K562 (cell line): ENCODE measurements around the gene BBX. TPM values are rescaled to one million over a fixed set of nuclear protein-coding genes. Genes with fewer than 3 reads are reported as not detected.

Experiments used
- ATAC-seq: fragments of 200-7000 bp; cut with Tn5 transposase; 3 replicates; pipeline ENCODE4 v1.9.1; 2020; ENCODE audit warnings: moderate library complexity
- BruUV-seq: library from RNA; stranded (reverse); fragments of 400-500 nt; replicated peaks from 2 replicates; lab custom pipeline; 2021; lab: Mats Ljungman, UMichigan
- CTCF ChIA-PET: fragments of 300-600 bp; formaldehyde crosslinking; extraction: SDS; loops from one replicate; lab custom pipeline; 2021; ENCODE audit warnings: low intra/inter-chr PET ratio; lab: Yijun Ruan, JAX
- POLR2A ChIA-PET: fragments of 300-600, 350-650 bp; sonication (Branson Sonifier 250); formaldehyde crosslinking; extraction: SDS; loops from one replicate; lab custom pipeline; 2021; ENCODE audit warnings: antibody characterized with exemption, inconsistent platforms; lab: Yijun Ruan, JAX
- DNase-seq, 4 experiments: peaks; one replicate each; pipeline versions ENCODE4 v3.0.0 to v3.0.0-alpha.2; 2011 to 2018; ENCODE audit warnings: low spot score in 3 of 4, mixed read lengths in 3 of 4; ENCODE audit errors: extremely low read depth in 1 of 4
- FAIRE-seq: peaks from 2 replicates; lab custom pipeline; 2011; peaks lifted over from hg19 to GRCh38; lab: Jason Lieb, UNC
- H2AFZ ChIP-seq: 2 replicates; pipeline ENCODE4 v1.6.0; 2011; ENCODE audit warnings: low read depth, low read length, control low read depth, inconsistent platforms
- H3K27ac ChIP-seq: fragments of 200-600 bp; 3 replicates; pipeline ENCODE4 v1.8.0; 2011; ENCODE audit warnings: low read depth, mild to moderate bottlenecking, control low read depth, inconsistent platforms, low read length, moderate library complexity, mixed read lengths; ENCODE audit errors: extremely low read depth
- H3K27me3 ChIP-seq, 2 experiments: fragments of 300-600 bp in 1 of 2; 2 replicates in 1 of 2; 3 replicates in 1 of 2; pipeline versions ENCODE4 v1.6.0 to v1.8.0; 2011; ENCODE audit warnings: inconsistent platforms in 2 of 2, low read length in 2 of 2, mild to moderate bottlenecking in 1 of 2, mixed read lengths in 1 of 2, moderate library complexity in 1 of 2; ENCODE audit not compliant: control insufficient read depth in 2 of 2, insufficient read depth in 2 of 2
- H3K36me3 ChIP-seq: fragments of 300-600 bp; 3 replicates; pipeline ENCODE4 v1.8.0; 2011; ENCODE audit warnings: mild to moderate bottlenecking, low read length, inconsistent platforms; ENCODE audit not compliant: control insufficient read depth, insufficient read depth
- H3K4me1 ChIP-seq, 2 experiments: fragments of 200-600 bp in 1 of 2; replicated peaks in 1 of 2; 2 replicates in 1 of 2; 3 replicates in 1 of 2; pipeline versions ENCODE4 v1.5.1 to v1.8.0; 2011; ENCODE audit warnings: inconsistent platforms in 2 of 2, low read length in 2 of 2, mild to moderate bottlenecking in 1 of 2, mixed read lengths in 1 of 2, moderate library complexity in 1 of 2; ENCODE audit not compliant: control insufficient read depth in 2 of 2, insufficient read depth in 2 of 2
- H3K4me2 ChIP-seq: 2 replicates; pipeline ENCODE4 v1.6.1; 2011; ENCODE audit warnings: low read length, control low read depth, inconsistent platforms, mixed read lengths; ENCODE audit not compliant: insufficient read depth
- H3K4me3 ChIP-seq: fragments of 200-600 bp; sonication (generic), shearing (Covaris generic); 2 replicates; pipeline ENCODE4 v1.5.1; 2016; ENCODE audit warnings: control low read depth, inconsistent platforms
- H3K79me2 ChIP-seq: fragments of 200-600 bp; 3 replicates; pipeline ENCODE4 v1.8.0; 2011; ENCODE audit warnings: low read length, inconsistent platforms; ENCODE audit not compliant: control insufficient read depth, insufficient read depth
- H3K9ac ChIP-seq, 2 experiments: 2 replicates each; pipeline versions ENCODE4 v1.6.0 to v1.6.1; 2011; ENCODE audit warnings: low read depth in 2 of 2, low read length in 2 of 2, control low read depth in 1 of 2, inconsistent platforms in 1 of 2, mild to moderate bottlenecking in 1 of 2, mixed read lengths in 1 of 2; ENCODE audit not compliant: insufficient read depth in 1 of 2
- H3K9me1 ChIP-seq: one replicate; pipeline ENCODE4 v1.6.0; 2011; ENCODE audit warnings: inconsistent platforms, mild to moderate bottlenecking, low read length, moderate library complexity; ENCODE audit not compliant: control insufficient read depth, insufficient read depth
- H3K9me3 ChIP-seq: replicated peaks from 2 replicates; pipeline ENCODE4 v1.5.1; 2011; ENCODE audit warnings: low read depth, low read length, inconsistent platforms; ENCODE audit not compliant: control insufficient read depth, insufficient read depth
- H4K20me1 ChIP-seq: replicated peaks from 2 replicates; pipeline ENCODE4 v1.6.1; 2011; ENCODE audit warnings: low read length, inconsistent platforms, mixed read lengths; ENCODE audit not compliant: control insufficient read depth, insufficient read depth
- E2F6 ChIP-seq, 2 experiments: IDR thresholded peaks; 2 replicates each; pipeline ENCODE4 v1.6.1; 2011; ENCODE audit warnings: borderline replicate concordance in 1 of 2, control low read depth in 1 of 2, low read depth in 1 of 2, low read length in 1 of 2, mild to moderate bottlenecking in 1 of 2, mixed read lengths in 1 of 2, moderate library complexity in 1 of 2; ENCODE audit not compliant: insufficient read depth in 1 of 2, insufficient read length in 1 of 2, poor library complexity in 1 of 2, severe bottlenecking in 1 of 2; ENCODE audit errors: extremely low read depth in 1 of 2
- ELK3 ChIP-seq: fragments of 450-650 bp; formaldehyde crosslinking; IDR thresholded peaks from 2 replicates; pipeline ENCODE4 v1.4.0; 2020; ENCODE audit warnings: mild to moderate bottlenecking
- ETS1 ChIP-seq: conservative IDR thresholded peaks from 2 replicates; pipeline ENCODE4 v1.6.1; 2011; ENCODE audit warnings: low read depth, mild to moderate bottlenecking, low read length; ENCODE audit not compliant: control insufficient read depth
- GTF2B ChIP-seq: IDR thresholded peaks from 2 replicates; pipeline ENCODE4 v1.6.1; 2011; ENCODE audit not compliant: insufficient read length; ENCODE audit errors: extremely low read depth
- NFATC3 ChIP-seq: fragments of 450-650 bp; IDR thresholded peaks from 2 replicates; pipeline ENCODE4 v1.6.1; 2017; ENCODE audit warnings: mild to moderate bottlenecking
- NR1H2 ChIP-seq: sonication (generic); formaldehyde crosslinking; IDR thresholded peaks from 2 replicates; pipeline ENCODE4 v1.4.0; 2020; ENCODE audit warnings: mild to moderate bottlenecking, missing genetic modification reagents
- NRF1 ChIP-seq, 2 experiments: fragments of 450-650 bp; IDR thresholded peaks in 1 of 2; conservative IDR thresholded peaks in 1 of 2; 2 replicates each; pipeline ENCODE4 v1.6.1; 2014; ENCODE audit warnings: mild to moderate bottlenecking in 2 of 2
- PHB2 ChIP-seq: fragments of 450-650 bp; IDR thresholded peaks from 2 replicates; pipeline ENCODE4 v1.6.1; 2017; ENCODE audit warnings: low read depth
- POLR3A ChIP-seq: IDR thresholded peaks from 2 replicates; pipeline ENCODE4 v1.6.1; 2011; ENCODE audit warnings: borderline replicate concordance, mild to moderate bottlenecking, moderate library complexity; ENCODE audit not compliant: insufficient read length, insufficient read depth; ENCODE audit errors: extremely low read depth
- PTBP1 ChIP-seq: fragments of 200-400 bp; formaldehyde crosslinking; IDR thresholded peaks from 2 replicates; pipeline ENCODE4 v1.6.1; 2017; ENCODE audit warnings: low read depth, low read length
- PTRF ChIP-seq: fragments of 450-650 bp; IDR thresholded peaks from 2 replicates; pipeline ENCODE4 v1.6.1; 2016; ENCODE audit warnings: mild to moderate bottlenecking, missing genetic modification characterization, missing compliant biosample characterization
- RBM25 ChIP-seq: fragments of 200-400 bp; formaldehyde crosslinking; IDR thresholded peaks from 2 replicates; pipeline ENCODE4 v1.6.1; 2018; ENCODE audit warnings: low read length, low read depth, moderate library complexity; ENCODE audit not compliant: severe bottlenecking
- SLC30A9 ChIP-seq: fragments of 250-450 bp; sonication (Bioruptor Pico); IDR thresholded peaks from 2 replicates; pipeline ENCODE4 v1.8.0; 2022; ENCODE audit warnings: mild to moderate bottlenecking, moderate library complexity
- SMARCE1 ChIP-seq: fragments of 450-650 bp; IDR thresholded peaks from 2 replicates; pipeline ENCODE4 v1.7.1; 2016; ENCODE audit warnings: mild to moderate bottlenecking
- TAL1 ChIP-seq: fragments of 450-650 bp; IDR thresholded peaks from 2 replicates; pipeline ENCODE4 v1.6.1; 2016; ENCODE audit warnings: mild to moderate bottlenecking
- TCF7 ChIP-seq: sonication (generic); IDR thresholded peaks from 2 replicates; pipeline ENCODE4 v1.6.1; 2016; ENCODE audit warnings: antibody characterized with exemption, borderline replicate concordance
- ZFPM2 ChIP-seq: fragments of 250-450 bp; sonication (Bioruptor Pico); IDR thresholded peaks from 2 replicates; pipeline ENCODE4 v1.5.1; 2022; ENCODE audit warnings: mild to moderate bottlenecking
- ZNF217 ChIP-seq: sonication (generic); formaldehyde crosslinking; IDR thresholded peaks from 2 replicates; pipeline ENCODE4 v1.8.0; 2022; ENCODE audit warnings: mild to moderate bottlenecking, missing genetic modification reagents
- ZNF644 ChIP-seq: fragments of 200-800 bp; sonication (Bioruptor generic); IDR thresholded peaks from 2 replicates; pipeline ENCODE4 v1.6.1; 2016; ENCODE audit warnings: low read depth, missing genetic modification characterization, missing compliant biosample characterization
- WGBS: fragments of 100-300 bp; shearing (Covaris generic); methylation state at CpG from one replicate; pipeline ENCODE4 v1.1.6; 2016; ENCODE audit warnings: low coverage, mixed read lengths; ENCODE audit not compliant: insufficient coverage; ENCODE audit errors: missing lambda C conversion rate; 5-methylcytosine and 5-hydroxymethylcytosine counted together
- in situ Hi-C: fragments of 300-500 bp; cut with MboI; formaldehyde crosslinking; loops from 4 replicates; pipeline ENCODE4 v1.15.0; 2018; ENCODE audit warnings: inconsistent platforms, mixed read lengths
- intact Hi-C: fragments of 100-400 bp; cut with micrococcal nuclease; formaldehyde crosslinking; loops from 2 replicates; pipeline ENCODE4 v1.14.2; 2022
- polyA plus RNA-seq, 8 experiments: library from polyadenylated mRNA; depleted of rRNA in 4 of 8; stranded (reverse) in 5 of 8; unstranded in 3 of 8; fragments of >200 nt; fragmentation: Nextera tagmentation in 2 of 8; fragmentation: Illumina TruSeq in 1 of 8; extraction: Ambion mirVana in 2 of 8; extraction: Trizol in 1 of 8; gene quantifications; 2 replicates each; pipeline versions ENCODE4 v1.2.1 to v1.2.3, GENCODE V29; 2011 to 2014; ENCODE audit warnings: inconsistent platforms in 1 of 8, missing spikeins in 1 of 8
- total RNA-seq, 7 experiments: library from RNA; depleted of rRNA in 6 of 7; stranded (reverse); fragments of >200 nt in 6 of 7; fragmentation: Illumina TruSeq in 2 of 7; extraction: Trizol in 2 of 7; gene quantifications; 2 replicates each; pipeline versions ENCODE4 v1.2.1 to v1.2.3, GENCODE V29; 2011 to 2021; ENCODE audit warnings: low replicate concordance in 1 of 7

BBX gene
- total and polyA plus RNA-seq, 9 of the 15 experiments (the other 6 are each of a cell fraction or from before 2014, with no cell fraction given) = 4.9 to 19.5 (median 11.8) TPM

GRCh38 chr3:107813026-107813425 is 290.3 kb downstream of the BBX start (continued):
- TF ChIP-seq ELK3 (CRISPR knock-in tag) = no peak
- TF ChIP-seq NRF1 (conservative IDR thresholded peaks at IDR 0.05 in 1 of 2, IDR thresholded peaks at IDR 0.05 in 1 of 2) = no peak
- TF ChIP-seq TAL1 = no peak
- TF ChIP-seq GTF2B = no peak

GRCh38 chr3:107816107-107816506 is 293.3 kb downstream of the BBX start:
- Histone ChIP-seq H3K4me3 (no peak overlapping the region), H3K36me3 (no peaks in the 10 kb centered on the region), H2AFZ (no peak overlapping the region), H4K20me1 (no peaks in the 10 kb centered on the region), H3K27ac (no peak overlapping the region), H3K4me2 (no peak overlapping the region), H3K9me1 (no peaks in the 10 kb centered on the region), H3K4me1 (no peaks in the 10 kb centered on the region; a peak in 1 of 5 replicates), H3K9ac (no peak overlapping the region), H3K79me2 (no peaks in the 10 kb centered on the region), H3K27me3 (peaks cover 4 to 7% of the 10 kb centered on the region in 2 experiments; a peak in 3 of 5 replicates), H3K9me3 (no peaks in the 10 kb centered on the region)
- POLR2A ChIA-PET = no interaction called here
- CTCF ChIA-PET = no interaction called here
- 0% methylated on average over 6 of the region's 6 CpGs for WGBS
- no TSS peak for BruUV-seq
- no peak for FAIRE-seq
- intact Hi-C loops (no loop called here), in situ Hi-C loops (no loop called here)
- no peak for TF ChIP-seq PTBP1
- TF ChIP-seq ZNF644 (tag) = no peak
- no peak for TF ChIP-seq ZFPM2 (CRISPR knock-in tag)
- no peak for TF ChIP-seq NFATC3
- TF ChIP-seq NR1H2 = no peak
- no peak for TF ChIP-seq E2F6 (IDR thresholded peaks at IDR 0.05; ENCODE audit: borderline replicate concordance in 1 of 2, extremely low read depth in 1 of 2, insufficient read depth in 1 of 2, insufficient read length in 1 of 2, low read depth in 1 of 2, low read length in 1 of 2, poor library complexity in 1 of 2, severe bottlenecking in 1 of 2)
- no peak for TF ChIP-seq SLC30A9 (CRISPR knock-in tag)
- TF ChIP-seq SMARCE1 = no peak
- TF ChIP-seq ETS1 = no peak
- TF ChIP-seq RBM25 = no peak
- TF ChIP-seq TCF7 = no peak
- TF ChIP-seq POLR3A = no peak
- TF ChIP-seq PTRF (tag) = no peak
- TF ChIP-seq ZNF217 (CRISPR knock-in tag) = no peak
- TF ChIP-seq PHB2 = no peak
- no peak for ATAC-seq
- no peak for DNase-seq
